Kidney glomerular epithelial cell (primary cell): Measurements from ENCODE around the gene POU2F2.

Source experiments
- DNase-seq: peaks from one replicate; lab custom pipeline; 2025; lab: John Stamatoyannopoulos, UW

POU2F2 gene

GRCh38 chr19:42154471-42155323 lies 22.5 kb upstream of the POU2F2 start:
- DNase-seq = no peak

- DNase-seq = no peak
Measured at GRCh38 chr19:42153672-42154433, 21.6 kb upstream of the POU2F2 start.

GRCh38 chr19:42152910-42153671 lies 20.8 kb upstream of the POU2F2 start:
- no peak for DNase-seq

GRCh38 chr19:42151782-42152684 lies 19.8 kb upstream of the POU2F2 start:
- DNase-seq = no peak

GRCh38 chr19:42150911-42151361 lies 18.7 kb upstream of the POU2F2 start:
- DNase-seq = no peak

- no peak for DNase-seq
Measured at GRCh38 chr19:42150364-42150763, 18.1 kb upstream of the POU2F2 start.

GRCh38 chr19:42149447-42150202 lies 17.4 kb upstream of the POU2F2 start:
- no peak for DNase-seq

- no peak for DNase-seq
Measured at GRCh38 chr19:42148266-42148665, 16.0 kb upstream of the POU2F2 start.

- peak; percentile 5 for DNase-seq
Measured at GRCh38 chr19:42143341-42144234, 11.3 kb upstream of the POU2F2 start.

GRCh38 chr19:42140125-42140754 lies 8.0 kb upstream of the POU2F2 start:
- peak; percentile 53 for DNase-seq

GRCh38 chr19:42134535-42135070 lies 2.4 kb upstream of the POU2F2 start:
- DNase-seq = no peak

GRCh38 chr19:42132851-42133528 lies 744 bp upstream of the POU2F2 start:
- DNase-seq = peak; percentile 28

- DNase-seq = no peak
Measured at GRCh38 chr19:42131149-42132029, 857 bp downstream of the POU2F2 start.

GRCh38 chr19:42130254-42130573 lies 2.0 kb downstream of the POU2F2 start:
- DNase-seq = no peak

- DNase-seq = no peak
Measured at GRCh38 chr19:42129399-42130253, 2.6 kb downstream of the POU2F2 start.

- no peak for DNase-seq
Measured at GRCh38 chr19:42126574-42126973, 5.7 kb downstream of the POU2F2 start.
